IgD-negative memory B cell (primary cell): ENCODE data around the gene ZNF679. TPM values are rescaled to one million over a fixed set of nuclear protein-coding genes. Genes with fewer than 3 reads are reported as not detected.

Experiments used
- polyA plus RNA-seq: library from polyadenylated mRNA; unstranded; fragments of 300-500 nt; fragmentation: Illumina TruSeq; gene quantifications from one replicate; pipeline ENCODE4 v1.2.3, GENCODE V29; 2021

ZNF679 gene
- polyA plus RNA-seq, 1 donor from 2014 or later, result not detected

Other genes with a start within 250 kb of the ZNF679 start
- not detected for gene ZNF722, start 229.6 kb upstream of the ZNF679 start, polyA plus RNA-seq
- gene ZNF727, start 183.0 kb upstream of the ZNF679 start, polyA plus RNA-seq, result not detected
- gene ZNF735, start 21.3 kb upstream of the ZNF679 start, polyA plus RNA-seq, result not detected
- gene ZNF736, start 85.5 kb downstream of the ZNF679 start, polyA plus RNA-seq, result 4.6 TPM